Activated CD4-positive, alpha-beta T cell treated with anti-CD3 and anti-CD28 coated beads, Interleukin-2, amount 50 U/mL, for 16 hours (primary cell): ENCODE results near the gene NOX4.
"Not testable (repeated sequence)": the region's sequence is repeated elsewhere in the genome, so short reads cannot be mapped to it uniquely, and the experiment has no call there.

Experiments
- DNase-seq: peaks from one replicate; pipeline ENCODE4 v3.0.0-alpha.2; 2020

Gene NOX4

GRCh38 chr11:89457190-89457589 is 34.0 kb downstream of the NOX4 start:
- no peak for DNase-seq

GRCh38 chr11:89456681-89457080 is 34.5 kb downstream of the NOX4 start:
- DNase-seq: no peak

GRCh38 chr11:89452780-89453179 is 38.4 kb downstream of the NOX4 start:
- no peak for DNase-seq

GRCh38 chr11:89447845-89448244 is 43.3 kb downstream of the NOX4 start:
- no peak for DNase-seq

- DNase-seq: no peak
Observed at GRCh38 chr11:89443361-89444322, 47.5 kb downstream of the NOX4 start.

- no peak for DNase-seq
Observed at GRCh38 chr11:89442801-89443200, 48.4 kb downstream of the NOX4 start.

GRCh38 chr11:89441606-89442005 is 49.6 kb downstream of the NOX4 start:
- no peak for DNase-seq

GRCh38 chr11:89437317-89437716 is 53.9 kb downstream of the NOX4 start:
- no peak for DNase-seq

GRCh38 chr11:89436071-89436470 is 55.1 kb downstream of the NOX4 start:
- no peak for DNase-seq

- DNase-seq: no peak
Observed at GRCh38 chr11:89433278-89433677, 57.9 kb downstream of the NOX4 start.

GRCh38 chr11:89432182-89432581 is 59.0 kb downstream of the NOX4 start:
- DNase-seq: not testable (repeated sequence)

GRCh38 chr11:89426501-89426900 is 64.7 kb downstream of the NOX4 start:
- DNase-seq: not testable (repeated sequence)

- no peak for DNase-seq
Observed at GRCh38 chr11:89421718-89422117, 69.5 kb downstream of the NOX4 start.

- no peak for DNase-seq
Observed at GRCh38 chr11:89420981-89421380, 70.2 kb downstream of the NOX4 start.

GRCh38 chr11:89416961-89417360 is 74.2 kb downstream of the NOX4 start:
- DNase-seq: no peak

- not testable (repeated sequence) for DNase-seq
Observed at GRCh38 chr11:89411112-89411511, 80.1 kb downstream of the NOX4 start.

GRCh38 chr11:89410666-89411065 is 80.5 kb downstream of the NOX4 start:
- DNase-seq: not testable (repeated sequence)

GRCh38 chr11:89408441-89408840 is 82.7 kb downstream of the NOX4 start:
- not testable (repeated sequence) for DNase-seq

GRCh38 chr11:89405629-89406028 is 85.5 kb downstream of the NOX4 start:
- no peak for DNase-seq

GRCh38 chr11:89391654-89392053 is 99.5 kb downstream of the NOX4 start:
- not testable (repeated sequence) for DNase-seq

GRCh38 chr11:89387501-89387900 is 103.7 kb downstream of the NOX4 start:
- not testable (repeated sequence) for DNase-seq

- DNase-seq: not testable (repeated sequence)
Observed at GRCh38 chr11:89382986-89383385, 108.2 kb downstream of the NOX4 start.

GRCh38 chr11:89381094-89381493 is 110.1 kb downstream of the NOX4 start:
- DNase-seq: no peak

- DNase-seq: not testable (repeated sequence)
Observed at GRCh38 chr11:89379976-89380771, 111.0 kb downstream of the NOX4 start.
